ENCODE data around the gene PFDN6. TPM values are rescaled to one million over a fixed set of nuclear protein-coding genes. Genes with fewer than 3 reads are reported as not detected.
"Not testable (repeated sequence)": the region's sequence is repeated elsewhere in the genome, so short reads cannot be mapped to it uniquely, and the experiment has no call there.

PFDN6 gene
- total RNA-seq (2014; rRNA removed; shearing (Covaris generic)), result 126 and 182 TPM in 2 replicates

- peak; percentile 92 for DNase-seq (ENCODE audit: low read depth)
These were observed at the start of gene PFDN6, which contains the start of gene WDR46 for GRCh38 chr6:33288921-33289783. PFDN6 (plus strand) TSS chr6:33289601; CDS start chr6:33289857, 256 bp downstream. WDR46 (minus strand) TSS chr6:33289239; CDS start chr6:33289170, 69 bp downstream.

DNA sequence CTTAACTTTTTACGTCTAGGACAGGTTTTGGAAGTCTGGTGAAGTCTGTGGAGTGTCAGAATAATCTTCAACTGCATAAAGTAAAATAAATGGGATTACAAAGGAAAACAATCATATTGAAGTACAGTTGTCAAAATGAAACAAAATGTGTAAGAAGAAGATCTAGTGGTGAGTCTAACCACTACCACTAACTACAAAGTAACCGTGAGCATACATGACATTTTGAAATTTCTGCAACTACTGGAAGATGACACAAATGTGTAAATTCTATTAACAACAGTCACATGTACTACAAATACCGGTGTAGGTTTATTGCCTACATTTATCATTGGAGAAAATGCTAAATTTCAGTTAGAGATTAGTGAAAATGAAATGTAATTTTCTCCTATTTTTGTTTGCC is 47.4 kb upstream of the PFDN6 start:
- DNase-seq (ENCODE audit: low read depth), result no peak

DNA sequence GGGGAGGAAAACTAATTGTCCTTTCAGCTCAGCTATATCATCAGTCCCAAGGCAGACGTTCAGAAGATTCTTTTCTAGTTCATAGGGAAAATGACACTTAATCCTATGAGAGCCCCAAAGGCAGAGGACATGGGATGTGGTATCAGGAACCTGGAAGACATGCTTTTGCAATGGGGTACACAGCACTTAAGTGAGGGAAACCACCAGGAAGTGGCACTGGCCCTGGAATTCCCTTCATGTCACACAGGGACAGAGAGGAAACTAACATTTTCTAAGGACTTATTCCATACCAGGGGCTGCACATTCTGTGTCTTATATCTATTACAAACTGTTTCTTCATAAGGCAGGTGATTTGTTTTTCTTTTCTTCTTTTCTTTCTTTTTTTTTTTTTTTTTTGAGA is 45.9 kb upstream of the PFDN6 start:
- no peak for DNase-seq (ENCODE audit: low read depth)

- DNase-seq (ENCODE audit: low read depth), result peak; percentile 93
These were observed 41.3 kb upstream of the PFDN6 start for GRCh38 chr6:33247977-33248642.

DNA sequence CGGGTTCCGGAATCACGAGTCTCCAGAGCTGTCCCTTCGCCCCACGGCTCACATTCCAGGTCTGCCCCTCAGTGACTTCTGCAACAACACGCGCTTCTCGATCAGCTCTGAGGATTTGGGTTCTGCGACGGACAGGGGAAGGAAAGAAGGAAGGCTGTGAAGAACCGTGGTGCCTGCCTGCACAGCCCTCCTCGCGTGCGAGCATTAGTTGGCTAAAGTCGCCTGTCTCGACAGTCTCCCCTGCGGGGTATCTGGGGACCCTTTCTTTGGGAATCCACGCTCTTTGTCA is 40.8 kb upstream of the PFDN6 start:
- DNase-seq (ENCODE audit: low read depth), result peak; percentile 76

- DNase-seq (ENCODE audit: low read depth), result peak; percentile 100
These were observed 40.3 kb upstream of the PFDN6 start for GRCh38 chr6:33248932-33249731.

DNA sequence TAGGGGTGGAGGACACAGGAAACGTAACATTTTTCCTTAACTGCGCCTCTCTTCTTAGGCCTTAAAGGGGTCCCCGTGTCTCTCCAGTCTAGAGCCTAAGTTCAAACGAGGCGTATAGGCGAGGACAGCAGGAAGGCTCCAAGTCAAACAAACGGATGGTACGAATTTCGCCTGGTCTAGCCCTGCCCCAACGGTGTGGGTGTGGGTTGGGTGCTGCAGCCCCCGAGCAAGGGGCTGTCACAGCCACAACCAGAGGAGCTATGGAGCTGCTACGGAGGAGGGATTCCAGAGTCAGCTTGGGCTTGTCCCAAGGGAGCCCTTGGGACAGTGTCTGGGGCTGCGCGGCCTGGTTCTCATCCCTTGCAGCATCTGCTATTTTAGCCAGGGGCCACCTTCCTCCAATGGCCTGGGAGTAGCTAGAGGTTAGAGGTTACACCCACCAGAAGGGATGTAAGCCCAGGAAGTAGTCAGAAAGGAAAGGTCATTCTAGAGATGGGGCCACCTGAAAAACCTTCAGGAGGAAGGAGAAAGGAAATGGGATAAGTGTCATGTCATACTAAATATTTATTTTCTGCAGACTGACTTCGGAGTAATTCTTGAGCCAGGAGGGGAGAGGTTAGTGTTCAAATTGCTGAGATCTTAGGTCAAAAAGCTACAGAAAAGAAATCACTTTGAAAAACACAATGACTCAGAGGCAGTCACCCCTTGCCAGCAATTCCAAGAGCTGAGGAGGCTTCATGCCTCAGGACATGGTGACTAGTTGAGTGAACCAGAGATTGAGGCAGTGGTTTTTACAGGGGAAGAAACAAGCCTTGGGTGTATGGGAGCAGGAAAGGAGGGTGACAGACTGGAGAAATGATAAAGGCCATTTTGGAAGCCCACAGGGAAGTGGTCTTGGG is 39.4 kb upstream of the PFDN6 start:
- DNase-seq (ENCODE audit: low read depth), result peak; percentile 82

GRCh38 chr6:33250731-33251130 is 38.7 kb upstream of the PFDN6 start:
- no peak for DNase-seq (ENCODE audit: low read depth)

DNA sequence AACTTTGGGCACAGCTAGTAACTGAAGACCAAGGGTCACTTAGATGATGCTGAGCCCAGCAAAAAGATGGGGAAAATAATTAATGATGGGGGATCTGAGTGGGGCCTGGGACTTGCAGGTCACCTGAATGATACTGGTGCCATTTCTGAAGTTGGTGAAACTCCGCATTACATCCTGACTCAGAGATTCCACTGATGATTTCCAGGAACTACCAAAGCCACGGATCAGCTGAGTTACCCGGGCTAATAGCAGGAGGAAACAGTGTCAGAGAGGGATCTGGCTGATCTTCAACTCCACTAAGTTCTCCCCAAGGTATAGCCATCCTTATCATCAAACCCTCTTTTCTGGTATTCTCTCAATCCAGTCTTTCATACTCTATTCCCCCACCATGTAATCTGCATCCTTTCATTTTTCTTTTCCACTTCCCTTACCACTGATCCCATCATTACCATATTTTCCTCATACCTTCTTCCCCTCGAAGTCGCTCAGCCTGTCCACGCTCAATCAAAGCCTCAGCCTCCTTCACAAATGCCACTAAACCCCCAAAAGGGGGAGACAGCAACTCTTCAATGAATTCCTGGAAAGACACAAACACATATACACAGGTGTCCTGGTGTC is 37.9 kb upstream of the PFDN6 start:
- no peak for DNase-seq (ENCODE audit: low read depth)

DNA sequence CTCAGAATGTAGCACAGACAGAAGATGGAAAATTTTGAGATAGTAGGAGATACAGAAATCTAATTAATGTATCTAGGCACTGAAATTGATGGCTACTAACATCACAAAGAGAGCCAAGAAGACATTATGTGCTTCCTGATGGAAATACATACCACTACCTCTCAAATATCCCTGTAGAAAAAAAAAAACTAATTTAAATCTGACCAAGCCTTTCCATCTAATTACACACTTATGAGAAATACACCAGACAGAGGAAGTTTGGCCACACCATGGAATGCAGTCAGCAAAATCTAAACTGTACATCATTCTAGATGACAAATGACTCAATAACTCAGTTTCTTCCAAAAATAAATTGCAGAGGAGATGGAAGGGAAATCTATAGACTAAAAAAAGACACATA is 36.6 kb upstream of the PFDN6 start:
- no peak for DNase-seq (ENCODE audit: low read depth)

DNA sequence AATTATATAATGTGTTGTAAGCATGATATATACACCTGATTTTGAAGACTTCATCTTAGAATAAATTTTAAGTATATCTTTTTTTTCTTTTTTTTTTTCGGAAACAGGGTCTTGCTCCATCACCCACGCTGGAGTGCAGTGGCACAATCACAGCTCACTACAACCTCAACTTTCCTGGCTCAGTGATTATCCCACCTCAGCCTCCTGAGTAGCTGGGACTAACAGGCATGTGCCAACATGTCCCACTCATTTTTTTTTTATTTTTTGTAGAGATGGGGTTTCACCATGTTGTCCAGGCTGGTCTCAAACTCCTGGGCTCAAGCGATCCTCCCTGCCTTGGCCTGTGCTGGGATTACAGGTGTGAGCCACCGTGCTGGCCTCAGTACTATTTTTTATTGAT is 34.8 kb upstream of the PFDN6 start:
- DNase-seq (ENCODE audit: low read depth), result no peak

DNA sequence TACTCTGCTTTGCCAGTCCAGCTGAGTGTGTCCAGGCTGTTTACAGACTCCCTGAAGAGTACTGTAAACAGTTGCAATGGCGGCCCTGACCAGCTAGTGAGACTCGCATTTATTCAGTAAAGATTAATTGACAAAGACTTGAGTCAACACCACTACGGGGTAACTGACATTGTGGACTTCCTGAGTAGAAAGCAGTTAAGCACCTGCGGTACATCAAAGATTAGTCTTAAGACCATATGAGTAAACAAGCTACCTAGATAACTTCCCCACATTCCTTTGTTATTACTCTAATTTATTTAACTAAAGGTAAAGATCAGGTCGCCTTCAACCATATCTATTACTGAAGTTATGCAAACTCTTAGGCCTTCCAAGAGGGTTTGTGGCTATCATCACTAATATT is 30.4 kb upstream of the PFDN6 start:
- no peak for DNase-seq (ENCODE audit: low read depth)

DNA sequence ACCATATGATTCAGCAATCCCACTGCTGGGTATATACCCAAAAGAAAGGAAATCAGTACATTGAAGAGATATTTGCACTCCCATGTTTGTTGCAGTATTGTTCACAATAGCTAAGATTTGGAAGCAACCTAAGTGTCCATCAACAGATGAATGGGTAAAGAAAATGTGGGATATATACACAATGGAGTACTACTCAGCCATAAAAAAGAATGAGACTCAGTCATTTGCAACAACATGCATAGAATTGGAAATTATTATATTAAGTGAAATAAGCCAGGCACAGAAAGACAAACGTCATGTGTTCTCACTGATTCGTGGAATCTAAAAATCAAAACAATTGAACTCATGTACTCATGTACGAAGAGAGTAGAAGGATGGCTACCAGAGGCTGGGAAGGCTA is 26.9 kb upstream of the PFDN6 start:
- not testable (repeated sequence) for DNase-seq (ENCODE audit: low read depth)

- DNase-seq (ENCODE audit: low read depth), result no peak
These were observed 25.4 kb upstream of the PFDN6 start for GRCh38 chr6:33264015-33264414.

GRCh38 chr6:33271117-33271467 is 18.3 kb upstream of the PFDN6 start:
- no peak for DNase-seq (ENCODE audit: low read depth)

DNA sequence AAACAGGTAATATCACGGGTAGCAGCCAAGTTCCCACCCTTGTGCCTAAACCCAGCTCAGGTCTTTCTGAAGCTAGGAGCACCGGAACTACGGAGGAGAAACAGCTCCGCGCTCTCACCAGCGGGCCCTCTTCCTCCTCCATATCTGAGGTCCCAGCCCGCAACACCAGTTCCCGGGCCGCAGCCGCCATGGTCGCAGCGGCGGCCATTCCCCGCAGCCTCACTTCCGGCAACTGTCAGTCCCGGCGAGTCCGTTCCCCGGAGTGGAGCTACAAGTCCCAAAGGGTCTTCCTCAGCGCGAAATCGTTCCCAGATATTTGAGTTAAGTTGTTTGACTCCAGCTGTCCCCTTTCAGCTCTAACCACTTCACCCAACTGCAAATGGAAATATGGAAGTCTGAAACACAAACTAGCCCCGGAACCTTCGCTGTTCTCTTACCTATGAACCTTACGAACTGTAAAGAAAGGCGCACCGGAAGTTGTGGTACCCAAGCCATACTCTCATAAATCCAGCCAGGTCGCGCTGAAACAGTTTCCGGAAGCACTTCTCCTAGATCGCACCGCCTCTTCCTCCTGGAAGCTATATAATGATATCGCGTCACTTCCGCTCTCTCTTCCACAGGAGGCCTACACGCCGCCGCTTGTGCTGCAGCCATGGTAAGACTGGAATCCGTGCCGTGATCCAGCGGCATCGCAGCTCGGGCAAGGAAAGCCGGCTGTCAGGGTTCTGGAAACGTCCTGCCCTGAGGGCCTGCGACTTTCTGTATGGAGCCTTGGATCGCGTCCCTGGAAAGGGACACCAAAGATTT is 17.7 kb upstream of the PFDN6 start, which contains the start of the genes RPS18 and VPS52:
TSS of gene RPS18 (plus strand) at position 608 of the 807 bp plus-strand sequence. CDS start at position 653, 45 bp downstream.
TSS of gene VPS52 (minus strand) at position 409 of the 807 bp plus-strand sequence. CDS start at position 208, 201 bp downstream.
- peak; percentile 99 for DNase-seq (ENCODE audit: low read depth)

GRCh38 chr6:33272275-33273128 is 16.9 kb upstream of the PFDN6 start:
- no peak for DNase-seq (ENCODE audit: low read depth)

- no peak for DNase-seq (ENCODE audit: low read depth)
These were observed 16.1 kb upstream of the PFDN6 start for GRCh38 chr6:33273129-33273923.

All from Daoy (cell line).